Activated naive CD4-positive, alpha-beta T cell treated with anti-CD3 and anti-CD28 coated beads, Interleukin-2, amount 50 U/mL, for 72 hours (primary cell): ENCODE results near the gene PLA2G3. TPM values are rescaled to one million over a fixed set of nuclear protein-coding genes. Genes with fewer than 3 reads are reported as not detected.

Experiments used
- ATAC-seq, 2 donors: fragments of 150-1000 bp; cut with Tn5 transposase; 2 replicates each; pipeline ENCODE4 v1.10.0; 2021; ENCODE audit warnings: mild to moderate bottlenecking in 2 of 2, moderate library complexity in 2 of 2
- DNase-seq, 2 donors: peaks; one replicate each; pipeline ENCODE4 v3.0.0; 2021 to 2022; ENCODE audit warnings: low spot score in 2 of 2
- H3K27ac Mint-ChIP-seq, 2 donors: one replicate each; pipeline ENCODE4 v1.8.0; 2022; ENCODE audit warnings: mild to moderate bottlenecking in 2 of 2, mixed read lengths in 2 of 2
- H3K36me3 Mint-ChIP-seq, 2 donors: one replicate each; pipeline ENCODE4 v1.8.0; 2022; ENCODE audit warnings: mixed read lengths in 2 of 2
- H3K9me3 Mint-ChIP-seq, 2 donors: one replicate each; pipeline ENCODE4 v1.8.0; 2022; ENCODE audit warnings: mixed read lengths in 2 of 2
- total RNA-seq, 2 donors: library from RNA; stranded (reverse); gene quantifications; one replicate each; pipeline ENCODE4 v1.2.3, GENCODE V29; 2022

The PLA2G3 gene
- total RNA-seq, 2 donors from 2014 or later: not detected

DNA sequence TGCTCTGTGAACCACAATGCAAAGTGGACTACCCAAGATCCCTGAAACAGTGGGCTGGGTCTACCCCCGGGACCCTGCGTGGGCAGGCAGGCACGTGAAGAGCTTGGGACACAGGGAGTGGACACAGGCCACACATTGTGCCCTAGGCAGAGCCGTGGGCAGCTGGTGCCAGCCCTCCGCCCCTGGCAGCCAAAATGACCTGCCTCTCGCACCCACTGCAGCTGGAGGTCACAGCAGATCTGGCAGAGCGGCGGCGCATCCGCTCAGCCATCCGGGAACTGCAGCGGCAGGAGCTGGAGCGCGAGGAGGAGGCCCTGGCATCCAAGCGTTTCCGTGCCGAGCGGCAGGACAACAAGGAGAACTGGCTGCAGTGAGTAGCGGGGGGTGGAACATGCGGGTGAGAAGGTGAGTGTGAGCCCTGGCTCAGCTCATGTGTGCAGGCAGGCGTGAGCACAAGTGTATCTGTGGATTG, 52.5 kb downstream of the PLA2G3 start:
- no peak overlapping the region for H3K27ac Mint-ChIP-seq
- no peak for DNase-seq
- H3K36me3 Mint-ChIP-seq: peaks cover 0 to 15% of the 10 kb centered on the region in 2 donors
- ATAC-seq: no peak
- H3K9me3 Mint-ChIP-seq: no peaks in the 10 kb centered on the region

DNA sequence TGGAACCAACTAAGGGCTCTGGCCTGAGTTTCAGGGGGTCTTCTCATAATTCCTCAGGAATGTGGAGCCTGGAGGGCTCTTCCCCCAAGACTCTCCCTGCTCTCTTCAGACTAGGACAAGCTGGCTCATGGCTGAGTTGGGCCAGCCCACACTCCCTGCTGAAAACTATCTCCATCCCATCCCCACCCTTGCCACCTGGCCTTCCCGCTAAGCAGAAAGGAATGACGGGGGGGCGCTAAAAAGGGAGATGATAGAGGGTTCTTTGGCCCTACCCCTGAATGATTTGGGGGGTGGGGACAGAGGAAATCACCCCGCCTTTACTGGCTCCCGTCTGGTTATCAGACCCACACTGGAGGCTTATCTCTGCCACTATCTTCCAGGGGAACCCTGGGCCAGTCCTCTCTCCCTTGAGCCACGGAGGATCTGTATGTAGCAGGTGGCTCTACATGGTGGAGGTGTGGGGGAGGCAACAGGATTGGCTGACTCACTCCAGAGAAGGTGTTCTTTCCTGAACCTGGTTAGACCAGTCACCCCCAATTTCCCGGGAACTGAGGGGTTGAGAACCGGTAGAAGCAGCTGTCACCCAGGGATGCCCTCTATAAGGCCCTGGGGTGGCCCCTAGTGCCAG, 53.5 kb downstream of the PLA2G3 start:
- Mint-ChIP-seq H3K9me3 (no peaks in the 10 kb centered on the region), H3K27ac (no peak overlapping the region), H3K36me3 (peaks cover 6 to 22% of the 10 kb centered on the region in 2 donors)
- DNase-seq (no peak), ATAC-seq (no peak)

DNA sequence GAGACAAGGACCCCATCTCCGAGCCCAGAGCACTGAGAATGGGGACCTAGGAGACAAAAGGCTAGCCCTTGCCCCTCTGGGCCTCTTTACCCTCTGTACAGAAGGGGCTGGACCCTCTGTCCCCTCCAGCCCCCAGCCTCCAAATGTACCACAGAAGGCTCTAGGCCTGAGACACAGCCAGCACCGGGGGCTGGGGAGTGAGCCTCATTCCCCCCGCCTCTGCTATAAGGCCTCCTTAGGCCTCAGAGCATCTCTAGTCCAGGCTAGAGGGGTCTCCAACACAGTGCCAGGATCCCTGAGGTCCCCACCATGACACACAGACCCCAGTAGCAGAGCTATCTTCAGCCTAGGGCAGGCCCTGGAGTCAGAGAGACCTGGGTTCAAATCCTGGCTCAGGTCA, 54.4 kb downstream of the PLA2G3 start:
- ATAC-seq (no peak), DNase-seq (no peak)
- Mint-ChIP-seq H3K27ac (peak overlapping the region in 1 of 2 donors; percentile 90), H3K9me3 (no peaks in the 10 kb centered on the region), H3K36me3 (peaks cover 6 to 29% of the 10 kb centered on the region in 2 donors)

DNA sequence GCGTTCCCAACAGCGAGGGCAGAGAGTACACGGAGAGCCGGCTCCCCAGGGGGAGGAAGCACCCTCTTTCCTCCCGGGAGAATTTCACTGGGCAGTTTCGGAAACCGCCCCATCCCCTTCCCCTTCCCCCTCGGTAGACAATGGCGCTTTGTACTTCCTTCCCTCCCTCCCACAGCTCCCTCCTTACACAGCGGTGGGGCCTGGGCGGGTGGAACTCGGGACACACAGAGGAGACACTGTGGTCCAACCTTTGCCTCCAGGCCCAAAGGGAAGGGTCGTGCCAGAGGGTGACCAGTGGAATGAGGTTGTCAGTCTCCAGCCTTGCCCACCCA, 54.8 kb downstream of the PLA2G3 start:
- H3K27ac Mint-ChIP-seq: peak overlapping the region; percentile 72 to 90
- no peaks in the 10 kb centered on the region for H3K9me3 Mint-ChIP-seq
- ATAC-seq (no peak), DNase-seq (no peak)
- H3K36me3 Mint-ChIP-seq: peaks cover 6 to 29% of the 10 kb centered on the region in 2 donors

DNA sequence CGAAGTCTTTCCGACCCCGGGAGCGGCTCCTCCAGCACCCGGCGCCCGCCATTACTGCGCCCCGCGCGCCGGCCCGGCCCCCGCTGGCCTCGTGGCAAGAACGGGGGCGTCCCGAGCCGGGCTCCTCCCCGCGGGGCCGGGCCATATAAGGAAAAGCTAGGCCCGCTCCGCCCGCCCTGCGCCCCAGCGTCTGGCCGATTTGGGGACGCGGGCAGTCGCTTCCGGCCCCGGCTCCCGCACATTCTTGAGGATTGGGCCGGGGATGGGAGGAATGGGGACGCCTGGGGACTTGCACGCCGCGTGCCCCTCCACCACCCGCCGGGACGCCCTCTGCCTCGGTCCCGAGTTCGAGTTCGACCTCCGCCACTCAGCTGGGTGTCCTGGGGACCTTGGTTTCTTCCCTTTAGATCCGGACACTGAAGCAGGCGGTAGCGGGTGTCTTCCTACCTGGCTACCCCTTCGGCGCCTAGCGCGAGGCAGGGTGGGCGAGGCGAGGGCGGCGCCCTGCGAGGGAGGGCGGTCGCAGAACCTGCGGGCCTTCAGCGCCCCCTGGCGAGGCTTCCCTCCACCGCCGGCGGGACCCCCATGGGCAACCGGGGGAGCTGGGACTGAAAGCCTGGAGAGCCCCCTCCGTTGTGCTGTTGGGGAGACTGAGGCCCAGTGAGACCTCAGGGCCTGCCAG, 55.4 kb downstream of the PLA2G3 start:
- H3K9me3 Mint-ChIP-seq: no peaks in the 10 kb centered on the region
- H3K27ac Mint-ChIP-seq: peak overlapping the region; percentile 72 to 90
- ATAC-seq: peak; percentile 82 to 83
- H3K36me3 Mint-ChIP-seq: peaks cover 6 to 29% of the 10 kb centered on the region in 2 donors
- peak; percentile 89 for DNase-seq

Other genes with a start within 250 kb of the PLA2G3 start
- gene MORC2, start 171.7 kb downstream of the PLA2G3 start, total RNA-seq: 10 to 100 TPM in 1 of 2 donors, 1 to 10 TPM in 1; 8.6 to 24.0 TPM
- 10 to 100 TPM; 36.4 to 62.1 TPM for gene TUG1, start 171.2 kb downstream of the PLA2G3 start, total RNA-seq
- 100 to 1,000 TPM in 1 of 2 donors, 10 to 100 TPM in 1; 32.5 to 128 TPM for gene SMTN, start 59.2 kb downstream of the PLA2G3 start, total RNA-seq
- gene SELENOM, start 32.9 kb downstream of the PLA2G3 start, total RNA-seq: 10 to 100 TPM in 1 of 2 donors, 1 to 10 TPM in 1; 7.0 to 10.2 TPM
- gene INPP5J, start 17.5 kb downstream of the PLA2G3 start, total RNA-seq: under 1 TPM; 0.32 to 0.43 TPM
- gene RNF185, start 19.7 kb upstream of the PLA2G3 start, total RNA-seq: 10 to 100 TPM; 14.5 to 23.9 TPM
- gene LIMK2, start 71.8 kb upstream of the PLA2G3 start, total RNA-seq: 10 to 100 TPM; 46.8 to 66.2 TPM
- gene PIK3IP1, start 152.0 kb upstream of the PLA2G3 start, total RNA-seq: 10 to 100 TPM; 20.0 to 20.8 TPM
- gene PATZ1, start 205.8 kb upstream of the PLA2G3 start, total RNA-seq: 10 to 100 TPM; 23.5 to 32.3 TPM